NCI-H774 (cell line): ENCODE data around the gene AMH.

Source experiments
- DNase-seq: peaks from one replicate; lab custom pipeline; 2025; lab: John Stamatoyannopoulos, UW

AMH gene

GRCh38 chr19:2249880-2250765, 1.0 kb downstream of the AMH start:
- DNase-seq: no peak

GRCh38 chr19:2250766-2251105, 1.6 kb downstream of the AMH start:
- DNase-seq: no peak

DNA sequence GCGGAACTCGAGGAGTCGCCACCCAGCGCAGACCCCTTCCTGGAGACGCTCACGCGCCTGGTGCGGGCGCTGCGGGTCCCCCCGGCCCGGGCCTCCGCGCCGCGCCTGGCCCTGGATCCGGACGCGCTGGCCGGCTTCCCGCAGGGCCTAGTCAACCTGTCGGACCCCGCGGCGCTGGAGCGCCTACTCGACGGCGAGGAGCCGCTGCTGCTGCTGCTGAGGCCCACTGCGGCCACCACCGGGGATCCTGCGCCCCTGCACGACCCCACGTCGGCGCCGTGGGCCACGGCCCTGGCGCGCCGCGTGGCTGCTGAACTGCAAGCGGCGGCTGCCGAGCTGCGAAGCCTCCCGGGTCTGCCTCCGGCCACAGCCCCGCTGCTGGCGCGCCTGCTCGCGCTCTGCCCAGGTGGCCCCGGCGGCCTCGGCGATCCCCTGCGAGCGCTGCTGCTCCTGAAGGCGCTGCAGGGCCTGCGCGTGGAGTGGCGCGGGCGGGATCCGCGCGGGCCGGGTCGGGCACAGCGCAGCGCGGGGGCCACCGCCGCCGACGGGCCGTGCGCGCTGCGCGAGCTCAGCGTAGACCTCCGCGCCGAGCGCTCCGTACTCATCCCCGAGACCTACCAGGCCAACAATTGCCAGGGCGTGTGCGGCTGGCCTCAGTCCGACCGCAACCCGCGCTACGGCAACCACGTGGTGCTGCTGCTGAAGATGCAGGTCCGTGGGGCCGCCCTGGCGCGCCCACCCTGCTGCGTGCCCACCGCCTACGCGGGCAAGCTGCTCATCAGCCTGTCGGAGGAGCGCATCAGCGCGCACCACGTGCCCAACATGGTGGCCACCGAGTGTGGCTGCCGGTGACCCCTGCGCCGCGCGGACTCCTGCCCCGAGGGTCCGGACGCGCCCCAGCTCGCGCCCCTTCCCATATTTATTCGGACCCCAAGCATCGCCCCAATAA, 2.3 kb downstream of the AMH start:
- no peak for DNase-seq

GRCh38 chr19:2252055-2252796, 3.1 kb downstream of the AMH start:
- no peak for DNase-seq

- DNase-seq: no peak
These were observed 3.6 kb downstream of the AMH start for GRCh38 chr19:2252797-2253105.

- DNase-seq: no peak
These were observed 4.3 kb downstream of the AMH start for GRCh38 chr19:2253106-2254063.

GRCh38 chr19:2254064-2254872, 5.1 kb downstream of the AMH start:
- no peak for DNase-seq

GRCh38 chr19:2255112-2255845, 6.2 kb downstream of the AMH start:
- DNase-seq: no peak

- peak; percentile 89 for DNase-seq
These were observed 7.0 kb downstream of the AMH start, which contains the start of gene JSRP1 for GRCh38 chr19:2255982-2256685. TSS of gene JSRP1 (minus strand) at chr19:2256417. CDS start at chr19:2255314, 1,103 bp downstream.

DNA sequence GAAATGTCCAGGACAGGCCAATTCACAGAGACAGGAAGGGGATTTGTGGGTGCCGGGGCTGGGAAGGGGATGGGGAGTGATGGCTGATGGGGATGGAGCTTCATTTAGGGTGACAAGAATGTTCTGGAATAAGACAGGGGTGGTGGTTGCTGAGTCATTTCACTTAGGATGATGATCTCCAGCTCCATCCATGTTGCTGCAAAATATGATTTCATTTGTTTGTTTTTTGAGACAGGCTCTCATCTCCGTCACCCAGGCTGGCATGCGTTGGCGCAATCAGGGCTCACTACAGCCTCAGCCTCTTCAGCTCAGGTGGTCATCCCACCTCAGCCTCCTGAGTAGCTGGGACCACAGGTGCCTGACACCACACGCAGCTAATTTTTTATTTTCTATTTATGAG, 10.2 kb downstream of the AMH start:
- DNase-seq: no peak

DNA sequence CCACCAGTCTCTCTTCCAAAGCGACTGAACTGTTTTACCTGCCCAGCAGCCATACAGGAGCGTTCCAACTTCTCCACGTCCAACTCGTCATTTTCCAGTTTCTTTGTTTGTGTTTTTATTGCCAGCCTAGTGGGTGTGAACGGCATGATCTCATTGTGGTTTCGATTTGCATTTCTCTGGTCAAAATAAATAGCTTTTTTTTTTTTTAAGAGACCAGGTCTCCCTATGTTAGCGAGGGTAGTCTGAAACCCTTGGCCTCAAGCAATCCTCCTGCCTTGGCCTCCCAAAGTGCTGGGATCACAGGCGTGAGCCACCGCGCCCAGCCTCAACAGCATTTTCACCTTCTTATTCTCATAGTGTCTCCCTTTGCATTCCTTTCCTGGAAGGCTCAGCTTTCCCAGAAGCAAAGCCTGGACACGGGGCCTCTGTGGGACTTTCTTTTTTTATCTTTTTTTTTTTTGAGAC, 11.2 kb downstream of the AMH start:
- DNase-seq: no peak

GRCh38 chr19:2261438-2262172, 12.5 kb downstream of the AMH start:
- peak; percentile 20 for DNase-seq

- DNase-seq: no peak
These were observed 17.3 kb downstream of the AMH start for GRCh38 chr19:2266183-2266993.

DNA sequence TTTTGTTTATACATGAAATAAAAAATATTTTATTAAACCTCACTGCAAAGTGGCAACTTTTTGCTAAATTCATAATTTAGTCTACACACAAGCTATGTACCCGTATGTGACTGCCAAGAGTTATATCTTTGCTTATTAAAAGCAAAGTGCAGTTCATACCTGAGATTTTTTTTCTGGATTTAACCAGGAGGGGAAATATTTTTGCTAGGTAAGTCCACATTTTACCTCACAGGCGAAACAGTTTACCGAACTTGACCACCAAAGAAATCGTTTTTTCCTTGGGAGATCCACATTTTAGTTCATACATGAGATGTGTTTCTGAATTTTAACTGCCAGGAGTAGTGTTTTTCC, 19.3 kb downstream of the AMH start:
- DNase-seq: no peak

GRCh38 chr19:2268861-2269243, 19.7 kb downstream of the AMH start:
- DNase-seq: no peak

GRCh38 chr19:2269244-2270156, 20.4 kb downstream of the AMH start:
- peak; percentile 92 for DNase-seq

DNA sequence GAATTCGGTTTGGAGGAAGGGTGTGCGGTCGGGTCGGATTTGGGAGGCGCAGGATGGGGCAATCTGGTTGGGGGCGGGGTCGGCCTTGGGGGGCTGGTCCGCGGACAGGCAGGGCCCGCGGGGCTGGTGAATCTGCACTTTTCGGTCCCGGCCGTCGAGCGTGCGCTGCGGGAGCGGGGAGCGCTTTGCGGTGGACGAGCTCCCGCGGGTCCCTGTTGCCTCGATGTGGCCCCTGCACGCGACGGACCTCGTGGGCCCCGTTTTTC, 21.0 kb downstream of the AMH start:
- DNase-seq: no peak
